Tibial artery (tissue), 4 donors: Measurements from ENCODE around the gene ZNF182.
"Not testable (repeated sequence)": the region's sequence is repeated elsewhere in the genome, so short reads cannot be mapped to it uniquely, and the experiment has no call there.

Source experiments
- DNase-seq, 2 donors: peaks; one replicate each; pipeline ENCODE4 v3.0.0-alpha.2; 2019
- H3K27ac ChIP-seq, 2 donors: fragments of 200-600 bp; sonication (generic) in 1 of 2; 1 replicate in 1 of 2; 2 replicates in 1 of 2; pipeline ENCODE4 v1.5.1; 2018 to 2019; ENCODE audit warnings: mild to moderate bottlenecking in 1 of 2
- H3K27me3 ChIP-seq, 2 donors: fragments of 200-600 bp; sonication (generic) in 1 of 2; one replicate each; pipeline versions ENCODE4 v1.5.1 to v1.6.0; 2016 to 2019
- H3K36me3 ChIP-seq, 3 donors: fragments of 200-600 bp; sonication (generic) in 2 of 3; one replicate each; pipeline ENCODE4 v1.5.1; 2016 to 2019; ENCODE audit warnings: mild to moderate bottlenecking in 2 of 3
- H3K4me1 ChIP-seq, 4 donors: fragments of 200-600 bp; sonication (generic) in 2 of 4; 1 replicate in 3 of 4; 2 replicates in 1 of 4; pipeline ENCODE4 v1.5.1; 2016 to 2019
- H3K4me3 ChIP-seq, 2 donors: fragments of 200-600 bp; sonication (generic) in 1 of 2; 1 replicate in 1 of 2; 2 replicates in 1 of 2; pipeline ENCODE4 v1.5.1; 2018 to 2019; ENCODE audit warnings: mild to moderate bottlenecking in 2 of 2
- H3K9me3 ChIP-seq, 3 donors: fragments of 200-600 bp; sonication (generic) in 1 of 3; one replicate each; pipeline ENCODE4 v1.5.1; 2016 to 2019
- CTCF ChIP-seq, 2 experiments: fragments of 200-600 bp in 1 of 2; fragments of 450-650 bp in 1 of 2; IDR thresholded peaks; one replicate each; pipeline ENCODE4 v1.5.1; 2017 to 2019; ENCODE audit warnings: antibody characterized with exemption in 2 of 2, mild to moderate bottlenecking in 1 of 2, moderate library complexity in 1 of 2
- intact Hi-C: fragments of 100-400 bp; cut with DNase I; formaldehyde crosslinking; loops from one replicate; pipeline ENCODE4 v1.15.0; 2023; ENCODE audit warnings: low total_unique reads

Gene ZNF182

DNA sequence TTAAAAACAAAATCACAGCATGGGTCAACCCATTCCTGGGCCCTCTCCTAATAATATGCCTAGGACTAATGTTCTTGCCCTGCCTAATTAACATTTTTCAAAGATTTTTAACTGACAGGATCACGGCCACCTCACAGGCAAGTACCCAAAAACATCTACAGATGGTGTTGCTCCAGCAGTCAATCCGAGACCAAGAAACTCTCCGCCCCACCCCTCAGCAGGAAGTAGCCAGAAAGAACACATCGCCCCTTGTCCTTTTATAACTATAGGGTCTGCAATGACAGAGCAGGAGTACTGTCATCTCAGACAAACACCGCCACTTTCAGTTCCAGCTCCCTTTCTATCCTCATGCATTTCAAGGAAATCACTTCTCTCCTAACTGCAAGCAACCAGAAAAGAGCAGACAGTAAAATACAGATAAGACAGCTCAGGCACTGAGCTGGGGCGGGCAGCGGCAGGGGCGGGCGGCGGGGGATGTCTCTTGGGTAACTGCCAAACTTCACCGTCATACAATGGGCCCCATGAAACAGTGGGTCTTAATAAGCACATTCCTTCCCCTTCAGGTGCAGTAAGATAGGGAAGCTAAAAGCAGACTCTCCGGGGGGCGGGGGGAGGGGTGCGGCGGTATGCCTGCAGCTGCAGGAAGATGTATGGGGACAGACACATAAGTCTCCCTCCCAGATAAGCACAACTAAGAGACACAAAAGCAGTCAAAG is 67.4 kb downstream of the ZNF182 start:
- no peak overlapping the region for H3K27ac ChIP-seq
- intact Hi-C loops, result no loop called here
- no peak for TF ChIP-seq CTCF (IDR thresholded peaks at IDR 0.05)
- H3K4me3 ChIP-seq, result no peak overlapping the region
- no peaks in the 10 kb centered on the region for H3K27me3 ChIP-seq
- no peaks in the 10 kb centered on the region for H3K36me3 ChIP-seq
- no peak for DNase-seq
- no peaks in the 10 kb centered on the region for H3K4me1 ChIP-seq
- peaks cover 0 to 6% (median 0%) of the 10 kb centered on the region in 3 donors for H3K9me3 ChIP-seq

- Histone ChIP-seq H3K27ac (no peak overlapping the region), H3K27me3 (no peaks in the 10 kb centered on the region), H3K4me1 (no peaks in the 10 kb centered on the region), H3K9me3 (peaks cover 0 to 6% (median 0%) of the 10 kb centered on the region in 3 donors), H3K36me3 (no peaks in the 10 kb centered on the region), H3K4me3 (no peak overlapping the region)
- TF ChIP-seq CTCF (IDR thresholded peaks at IDR 0.05), result no peak
- no peak for DNase-seq
- intact Hi-C loops, result no loop called here
Measured at GRCh38 chrX:47933946-47934345, 69.8 kb downstream of the ZNF182 start.

GRCh38 chrX:47931970-47932369 is 71.8 kb downstream of the ZNF182 start:
- H3K9me3 ChIP-seq, intact Hi-C loops, H3K27me3 ChIP-seq, H3K4me3 ChIP-seq, H3K36me3 ChIP-seq, DNase-seq, H3K27ac ChIP-seq, H3K4me1 ChIP-seq: not testable (repeated sequence)

- intact Hi-C loops, result no loop called here
- H3K9me3 ChIP-seq, result peaks cover 0 to 4% (median 0%) of the 10 kb centered on the region in 3 donors
- no peaks in the 10 kb centered on the region for H3K4me1 ChIP-seq
- H3K36me3 ChIP-seq, result no peaks in the 10 kb centered on the region
- TF ChIP-seq CTCF (IDR thresholded peaks at IDR 0.05), result no peak
- no peaks in the 10 kb centered on the region for H3K27me3 ChIP-seq
- H3K27ac ChIP-seq, result no peak overlapping the region
- no peak for DNase-seq
- H3K4me3 ChIP-seq, result no peak overlapping the region
Measured at GRCh38 chrX:47927212-47927611, 76.6 kb downstream of the ZNF182 start.
